ENCODE results near the gene WNT9A.

Gene WNT9A

GRCh38 chr1:227941509-227942020 is 6.2 kb downstream of the WNT9A start:
- DNase-seq (ENCODE audit: low spot score) = no peak

DNA sequence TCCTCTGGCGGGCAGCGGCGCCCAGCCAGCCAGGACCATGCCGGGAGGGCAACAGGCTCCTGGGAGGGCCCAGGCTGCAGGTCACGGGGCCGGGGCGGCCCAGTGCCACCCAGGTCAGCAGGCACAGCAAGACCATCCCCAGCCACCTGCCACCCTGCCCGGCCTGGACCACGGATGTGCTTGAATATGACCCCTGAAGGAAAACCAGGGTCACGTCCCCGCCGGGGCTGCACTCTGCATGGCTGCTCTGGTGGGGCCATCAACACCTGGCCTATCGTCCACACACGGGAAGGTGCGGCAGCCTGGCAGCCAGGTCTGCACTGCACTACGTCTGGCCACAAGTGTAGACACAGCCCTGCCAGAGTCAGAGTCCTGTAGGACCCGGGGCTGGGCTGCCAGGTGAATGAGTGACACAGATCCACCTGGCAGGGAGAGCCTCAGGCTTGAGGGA is 6.9 kb downstream of the WNT9A start:
- no peak for DNase-seq (ENCODE audit: low spot score)

DNA sequence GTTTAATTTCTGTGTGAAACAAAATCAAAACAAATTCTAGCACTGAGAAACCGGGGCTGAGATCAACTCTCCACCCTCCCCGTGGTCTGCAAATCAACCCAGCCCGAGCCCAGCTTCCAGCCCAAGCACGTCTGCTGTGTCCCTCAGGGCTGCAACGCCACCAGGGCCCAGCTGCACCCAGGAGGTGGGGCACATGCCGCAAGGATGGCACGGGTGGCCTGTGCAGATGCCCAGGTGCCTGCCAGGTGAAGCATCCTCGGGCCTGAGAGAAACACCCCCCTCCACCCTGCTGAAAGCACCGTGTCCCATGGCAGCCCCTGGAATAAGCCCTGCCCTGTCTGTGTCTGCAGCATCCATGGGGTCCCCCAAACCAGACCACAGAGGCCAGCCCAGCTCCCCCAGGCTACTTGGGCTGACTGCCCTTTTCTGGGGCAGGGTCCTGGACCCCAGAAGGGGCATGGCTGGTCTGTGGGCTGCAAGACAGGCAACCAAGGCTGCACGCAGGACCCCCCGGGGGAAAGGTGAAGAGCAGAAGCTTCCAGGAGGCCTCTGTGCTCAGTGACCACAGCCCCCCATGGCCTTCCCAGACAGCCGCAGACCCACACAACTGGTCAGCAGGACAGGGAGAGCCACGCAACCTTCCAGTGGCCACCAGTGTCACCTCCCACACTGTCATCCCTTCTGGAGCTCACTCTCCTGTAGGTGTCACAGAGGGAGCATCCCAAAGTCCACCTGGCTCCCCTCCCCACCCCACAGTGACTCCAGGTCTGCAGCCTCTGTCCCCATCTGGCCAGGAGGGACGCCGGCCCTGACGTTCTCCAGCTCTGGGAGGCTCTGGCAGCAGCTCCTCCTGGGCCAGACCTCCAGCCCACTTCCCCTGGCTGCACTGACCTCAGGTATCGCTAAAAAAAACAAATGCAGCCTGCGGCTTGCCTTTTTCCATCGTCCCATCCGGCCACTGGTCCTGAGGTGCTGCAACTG is 7.7 kb downstream of the WNT9A start:
- no peak for DNase-seq (ENCODE audit: low spot score)

- no peak for DNase-seq (ENCODE audit: low spot score)
These were observed 8.6 kb downstream of the WNT9A start for GRCh38 chr1:227938911-227939790.

DNA sequence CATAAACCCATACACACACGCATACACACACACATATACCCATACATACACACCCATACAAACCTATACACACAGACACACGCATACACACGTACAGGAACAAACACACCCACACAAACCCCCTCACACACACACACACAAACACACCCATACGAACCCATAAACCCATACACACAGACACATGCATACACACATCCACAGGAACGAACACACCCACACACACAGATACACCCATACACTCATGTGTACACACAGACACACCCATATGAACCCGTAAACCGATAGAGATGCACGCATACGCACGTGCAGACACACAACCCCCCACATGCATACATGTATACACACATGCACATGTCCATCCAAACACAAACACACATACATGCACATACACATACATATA is 9.5 kb downstream of the WNT9A start:
- DNase-seq (ENCODE audit: low spot score) = no peak

DNA sequence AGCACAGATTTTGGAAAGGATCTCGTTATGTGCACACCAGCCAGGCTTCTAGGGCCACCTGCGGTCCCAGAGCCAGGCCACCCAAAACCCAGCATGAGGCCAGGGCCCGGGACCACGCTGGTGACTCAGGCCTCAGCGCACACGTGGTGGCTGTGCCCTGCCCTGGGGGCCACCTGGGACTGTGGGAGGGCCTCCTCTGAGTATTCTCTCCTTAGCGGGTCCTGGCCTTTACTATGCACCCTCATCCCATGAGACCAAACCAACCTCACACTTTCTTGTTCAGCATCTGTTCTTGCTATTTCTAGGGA is 9.9 kb downstream of the WNT9A start:
- no peak for DNase-seq (ENCODE audit: low spot score)

GRCh38 chr1:227937031-227937837 is 10.5 kb downstream of the WNT9A start:
- DNase-seq (ENCODE audit: low spot score) = no peak

DNA sequence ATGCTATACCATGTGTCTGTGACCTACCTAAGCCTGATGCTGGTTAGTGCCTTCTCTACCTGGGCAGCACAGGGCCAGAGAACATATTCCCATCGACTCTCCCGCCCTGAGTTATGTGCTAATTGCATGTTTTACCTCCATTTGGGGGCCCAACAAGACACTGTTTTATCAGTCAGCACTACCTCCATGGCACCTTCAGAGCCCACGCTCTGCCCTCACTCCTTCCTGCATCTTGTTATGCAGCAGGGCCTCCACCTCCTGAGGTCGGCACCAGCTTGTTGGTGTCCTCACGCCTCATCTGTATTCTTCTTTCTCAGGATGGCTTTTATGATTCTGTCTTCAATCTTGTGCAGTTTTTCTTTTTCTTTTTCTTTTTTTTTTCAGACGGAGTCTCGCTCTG is 11.9 kb downstream of the WNT9A start:
- no peak for DNase-seq (ENCODE audit: low spot score)

- DNase-seq (ENCODE audit: low spot score) = peak; percentile 51
These were observed 13.0 kb downstream of the WNT9A start for GRCh38 chr1:227934476-227935313.

GRCh38 chr1:227929751-227930472 is 17.8 kb downstream of the WNT9A start:
- DNase-seq (ENCODE audit: low spot score) = no peak

- DNase-seq (ENCODE audit: low spot score) = no peak
These were observed 18.8 kb downstream of the WNT9A start for GRCh38 chr1:227928811-227929375.

- DNase-seq (ENCODE audit: low spot score) = no peak
These were observed 19.6 kb downstream of the WNT9A start for GRCh38 chr1:227927971-227928741.

DNA sequence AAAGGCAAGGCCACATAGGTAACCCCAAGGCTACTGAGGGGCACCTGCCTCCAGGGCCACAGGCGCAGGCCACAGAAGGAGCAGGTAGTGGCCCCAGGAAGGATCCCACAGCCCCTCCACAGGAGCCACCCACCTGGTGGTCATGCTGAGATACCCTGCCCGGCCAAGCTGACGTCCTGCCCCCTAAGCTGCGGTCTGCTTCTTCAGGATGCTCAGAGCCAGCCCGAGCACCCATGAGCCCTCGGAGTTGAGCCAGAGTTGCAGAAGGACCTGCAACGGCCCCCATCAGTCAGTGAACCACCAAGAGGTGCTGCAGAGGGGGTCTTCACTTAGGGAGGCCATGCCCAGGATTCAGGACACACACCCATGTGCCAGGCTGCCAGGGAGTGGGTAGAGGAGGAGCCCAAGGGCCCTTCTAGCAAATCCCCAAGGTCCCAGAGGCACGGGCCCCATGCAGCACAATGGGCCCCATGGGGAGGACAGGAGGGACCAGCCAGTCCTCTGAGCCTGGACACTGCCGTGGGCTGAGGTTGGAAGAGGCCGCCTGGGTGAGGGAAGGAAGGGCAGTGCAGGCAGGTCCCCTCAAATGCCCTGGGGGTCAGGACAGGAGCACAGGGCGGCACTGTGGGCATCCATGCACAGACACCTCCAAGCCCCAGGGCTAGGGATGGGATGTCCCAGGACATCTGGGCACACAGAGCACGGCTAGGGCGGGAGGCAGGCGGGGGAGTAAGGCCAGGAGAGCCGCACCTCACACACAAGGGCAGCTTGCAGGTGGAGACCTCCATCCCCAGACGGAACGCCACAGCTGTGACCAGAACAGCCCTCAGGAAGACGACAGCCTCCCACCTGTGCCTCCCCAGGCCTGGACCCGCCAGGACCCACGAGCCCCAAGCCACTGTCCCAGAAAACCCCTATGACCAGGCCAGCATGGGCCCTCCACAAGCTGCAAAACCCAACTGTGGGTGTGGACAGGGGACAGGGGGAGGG is 20.5 kb downstream of the WNT9A start:
- DNase-seq (ENCODE audit: low spot score) = no peak

DNA sequence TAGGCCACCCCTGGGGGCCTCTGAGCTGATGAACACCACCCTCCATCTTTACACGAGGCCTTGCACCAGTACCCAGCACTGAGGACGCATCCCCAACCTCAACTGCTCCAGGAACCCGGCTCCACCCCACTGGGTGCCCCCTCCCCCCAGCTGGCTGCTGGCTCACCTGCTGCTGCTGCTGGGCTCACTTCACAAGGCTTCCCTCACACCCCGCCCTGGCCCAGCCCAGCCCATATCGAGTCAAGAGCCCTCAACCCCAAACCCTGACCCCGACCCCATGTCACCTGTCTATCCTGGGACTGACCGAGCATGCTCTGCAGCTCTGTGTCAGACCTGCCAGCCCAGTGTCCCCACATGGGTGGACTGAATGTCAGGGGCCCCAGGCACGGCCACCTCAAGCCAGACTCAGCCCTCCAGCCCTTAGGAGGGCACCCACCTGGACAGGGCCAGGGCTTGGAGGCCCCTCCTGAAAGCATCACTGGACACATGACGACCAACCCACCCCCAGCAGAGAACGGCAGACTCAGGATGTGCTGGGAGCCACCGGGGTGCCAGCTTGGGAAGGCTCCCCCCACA is 21.4 kb downstream of the WNT9A start:
- DNase-seq (ENCODE audit: low spot score) = no peak

- DNase-seq (ENCODE audit: low spot score) = no peak
These were observed 22.0 kb downstream of the WNT9A start for GRCh38 chr1:227925582-227926198.

DNA sequence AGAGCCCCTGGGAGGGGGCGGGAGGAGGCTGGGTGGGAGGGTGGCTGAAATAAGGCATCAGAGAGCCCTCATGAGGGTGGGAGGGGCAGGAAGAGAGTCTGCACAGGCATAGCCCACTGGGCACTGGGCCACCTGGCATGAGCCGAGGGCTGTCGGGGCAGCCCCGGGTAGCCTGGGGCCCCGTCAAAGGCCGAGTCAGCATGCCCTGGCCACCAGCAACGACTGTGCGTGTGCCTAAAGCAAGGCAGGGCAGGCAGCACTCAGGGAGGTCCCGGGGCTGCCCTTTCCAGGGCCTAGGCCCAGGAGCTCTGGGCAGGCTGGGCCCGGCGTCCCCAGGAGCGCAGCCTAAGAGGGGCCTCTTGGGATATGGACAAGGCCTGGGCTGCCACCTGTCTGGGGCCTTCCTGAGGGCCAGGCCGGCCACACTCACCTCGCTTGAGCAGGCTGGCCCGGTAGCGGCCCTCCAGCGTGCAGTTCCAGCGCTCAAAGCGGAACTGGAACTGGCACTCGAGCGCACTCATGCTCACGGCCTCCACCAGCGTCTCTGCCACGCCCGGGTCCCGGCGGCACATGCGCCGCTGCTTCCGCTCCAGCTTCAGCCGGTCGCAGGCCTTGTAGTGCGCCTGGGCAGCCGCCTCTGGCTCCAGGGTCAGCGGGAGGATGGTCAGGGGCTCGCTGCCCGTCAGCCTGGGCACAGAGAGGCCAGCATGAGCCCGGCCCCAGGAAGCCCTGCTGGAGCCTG is 22.7 kb downstream of the WNT9A start:
- DNase-seq (ENCODE audit: low spot score) = no peak
